ENCODE measurements around the gene RAB40B. TPM values are rescaled to one million over a fixed set of nuclear protein-coding genes. Genes with fewer than 3 reads are reported as not detected.

Gene RAB40B
- total RNA-seq, 2 experiments from 2014 or later = 1.6 to 2.0 TPM

- Mint-ChIP-seq H3K36me3 (ENCODE audit: low read depth) (peaks cover 11% of the 10 kb centered on the region), H3K27ac (no peak overlapping the region), H3K9me3 (peaks cover 5% of the 10 kb centered on the region), H3K27me3 (no peaks in the 10 kb centered on the region), H3K4me1 (ENCODE audit: low read depth) (no peaks in the 10 kb centered on the region), H3K4me3 (no peak overlapping the region)
- no peak overlapping the region for H3K27ac ChIP-seq (ENCODE audit: low read depth in 1 of 2, low read length in 2 of 2)
- peaks cover 7 to 19% of the 10 kb centered on the region in 2 experiments for H3K9me3 ChIP-seq (ENCODE audit: control insufficient read depth in 1 of 2, insufficient read depth in 1 of 2, low read length in 2 of 2)
- peaks cover 0 to under 1% of the 10 kb centered on the region in 2 experiments for H3K27me3 ChIP-seq (ENCODE audit: control insufficient read depth in 1 of 2, insufficient read depth in 2 of 2, low read length in 2 of 2)
- no peaks in the 10 kb centered on the region for H3K36me3 ChIP-seq (ENCODE audit: insufficient read depth, low read length)
- H3K4me1 ChIP-seq (ENCODE audit: insufficient read depth, low read length) = peaks cover under 1% of the 10 kb centered on the region
- H3K4me3 ChIP-seq (ENCODE audit: low read length) = no peak overlapping the region
- DNase-seq (no peak), ATAC-seq (ENCODE audit: poor library complexity) (no peak)
- intact Hi-C loops (cut with DNase I, micrococcal nuclease) = no loop called here
- POLR2A ChIA-PET = no interaction called here
- TF ChIP-seq, protein P1, sequence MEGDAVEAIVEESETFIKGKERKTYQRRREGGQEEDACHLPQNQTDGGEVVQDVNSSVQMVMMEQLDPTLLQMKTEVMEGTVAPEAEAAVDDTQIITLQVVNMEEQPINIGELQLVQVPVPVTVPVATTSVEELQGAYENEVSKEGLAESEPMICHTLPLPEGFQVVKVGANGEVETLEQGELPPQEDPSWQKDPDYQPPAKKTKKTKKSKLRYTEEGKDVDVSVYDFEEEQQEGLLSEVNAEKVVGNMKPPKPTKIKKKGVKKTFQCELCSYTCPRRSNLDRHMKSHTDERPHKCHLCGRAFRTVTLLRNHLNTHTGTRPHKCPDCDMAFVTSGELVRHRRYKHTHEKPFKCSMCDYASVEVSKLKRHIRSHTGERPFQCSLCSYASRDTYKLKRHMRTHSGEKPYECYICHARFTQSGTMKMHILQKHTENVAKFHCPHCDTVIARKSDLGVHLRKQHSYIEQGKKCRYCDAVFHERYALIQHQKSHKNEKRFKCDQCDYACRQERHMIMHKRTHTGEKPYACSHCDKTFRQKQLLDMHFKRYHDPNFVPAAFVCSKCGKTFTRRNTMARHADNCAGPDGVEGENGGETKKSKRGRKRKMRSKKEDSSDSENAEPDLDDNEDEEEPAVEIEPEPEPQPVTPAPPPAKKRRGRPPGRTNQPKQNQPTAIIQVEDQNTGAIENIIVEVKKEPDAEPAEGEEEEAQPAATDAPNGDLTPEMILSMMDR (IDR thresholded peaks at IDR 0.05) = no peak
- CTCF ChIA-PET = no interaction called here
These were observed 6.8 kb downstream of the RAB40B start for GRCh38 chr17:82691714-82692113.

DNA sequence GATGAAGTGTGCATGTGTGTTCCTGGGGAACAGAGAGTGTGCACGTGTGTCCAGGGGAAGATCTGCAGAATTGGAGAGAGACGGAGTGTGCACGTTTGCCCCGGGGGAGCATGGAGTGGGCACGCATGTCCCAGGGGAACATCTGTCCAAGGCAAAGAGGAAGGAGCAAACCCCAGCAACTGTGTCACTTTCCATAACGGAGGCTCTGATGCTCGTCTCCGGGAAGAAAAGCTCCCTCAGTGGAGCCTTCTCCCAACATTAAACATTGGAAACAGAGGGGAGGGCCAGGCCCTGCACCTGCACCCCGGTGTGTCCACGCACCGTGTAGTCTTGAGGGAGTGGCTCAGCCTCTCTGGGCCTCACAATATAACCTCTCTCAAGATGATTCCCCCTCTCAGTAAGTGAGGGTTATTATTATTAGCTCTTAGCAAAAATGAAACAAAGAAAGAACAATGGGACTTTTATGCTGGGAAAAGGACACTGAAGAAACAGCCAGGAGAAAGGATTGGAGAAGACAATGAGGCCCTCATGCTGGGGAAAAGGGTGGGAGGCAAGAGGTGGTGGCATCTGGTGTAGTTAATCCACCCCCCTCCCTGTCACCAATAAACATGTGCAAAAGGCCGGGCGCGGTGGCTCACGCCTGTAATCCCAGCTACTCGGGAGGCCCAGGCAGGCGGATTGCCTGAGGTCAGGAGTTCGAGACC lies 7.6 kb downstream of the RAB40B start:
- TF ChIP-seq, protein P1 (IDR thresholded peaks at IDR 0.05) = no peak
- Mint-ChIP-seq H3K27ac (no peak overlapping the region), H3K4me1 (ENCODE audit: low read depth) (no peaks in the 10 kb centered on the region), H3K4me3 (no peak overlapping the region), H3K27me3 (no peaks in the 10 kb centered on the region), H3K36me3 (ENCODE audit: low read depth) (peaks cover 11% of the 10 kb centered on the region), H3K9me3 (peaks cover 5% of the 10 kb centered on the region)
- Histone ChIP-seq H3K4me1 (ENCODE audit: insufficient read depth, low read length) (no peaks in the 10 kb centered on the region), H3K27me3 (ENCODE audit: control insufficient read depth in 1 of 2, insufficient read depth in 2 of 2, low read length in 2 of 2) (no peaks in the 10 kb centered on the region), H3K4me3 (ENCODE audit: low read length) (no peak overlapping the region), H3K36me3 (ENCODE audit: insufficient read depth, low read length) (no peaks in the 10 kb centered on the region), H3K27ac (ENCODE audit: low read depth in 1 of 2, low read length in 2 of 2) (no peak overlapping the region), H3K9me3 (ENCODE audit: control insufficient read depth in 1 of 2, insufficient read depth in 1 of 2, low read length in 2 of 2) (peaks cover 7 to 18% of the 10 kb centered on the region in 2 experiments)
- CTCF ChIA-PET = no interaction called here
- POLR2A ChIA-PET = no interaction called here
- DNase-seq = no peak
- intact Hi-C loops (cut with DNase I, micrococcal nuclease) = no loop called here
- ATAC-seq (ENCODE audit: poor library complexity) = no peak

DNA sequence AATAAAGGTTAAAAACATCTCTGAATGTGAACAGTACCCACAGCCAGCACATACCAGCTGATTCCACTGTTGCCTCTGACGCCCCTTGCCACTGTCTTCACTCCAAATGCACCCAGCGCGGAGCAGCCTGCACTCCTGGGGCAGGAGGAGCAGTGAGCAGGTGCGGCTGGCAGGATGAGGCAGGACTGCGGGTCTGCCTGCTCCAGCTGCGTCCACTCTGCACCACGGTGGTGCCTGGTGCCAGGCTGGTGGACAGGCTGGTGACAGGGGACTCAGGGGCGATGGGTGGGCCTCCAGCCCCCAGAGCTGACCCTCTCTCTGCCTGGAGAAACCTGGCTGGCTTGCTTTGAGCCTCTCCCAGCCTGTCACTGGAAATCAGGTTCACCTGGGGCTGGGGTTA lies 9.4 kb downstream of the RAB40B start:
- Mint-ChIP-seq H3K27me3 (no peaks in the 10 kb centered on the region), H3K4me3 (no peak overlapping the region), H3K27ac (no peak overlapping the region), H3K4me1 (ENCODE audit: low read depth) (no peaks in the 10 kb centered on the region), H3K36me3 (ENCODE audit: low read depth) (peaks cover 5% of the 10 kb centered on the region), H3K9me3 (no peaks in the 10 kb centered on the region)
- H3K27ac ChIP-seq (ENCODE audit: low read depth in 1 of 2, low read length in 2 of 2) = no peak overlapping the region
- intact Hi-C loops (cut with DNase I, micrococcal nuclease) = no loop called here
- TF ChIP-seq, protein P1 (IDR thresholded peaks at IDR 0.05) = no peak
- POLR2A ChIA-PET = no interaction called here
- no peak for DNase-seq
- H3K36me3 ChIP-seq (ENCODE audit: insufficient read depth, low read length) = no peaks in the 10 kb centered on the region
- ATAC-seq (ENCODE audit: poor library complexity) = no peak
- no peak overlapping the region for H3K4me3 ChIP-seq (ENCODE audit: low read length)
- H3K4me1 ChIP-seq (ENCODE audit: insufficient read depth, low read length) = no peaks in the 10 kb centered on the region
- CTCF ChIA-PET = no interaction called here
- peaks cover 0 to 10% of the 10 kb centered on the region in 2 experiments for H3K9me3 ChIP-seq (ENCODE audit: control insufficient read depth in 1 of 2, insufficient read depth in 1 of 2, low read length in 2 of 2)
- no peaks in the 10 kb centered on the region for H3K27me3 ChIP-seq (ENCODE audit: control insufficient read depth in 1 of 2, insufficient read depth in 2 of 2, low read length in 2 of 2)
